GM19372 (cell line): ENCODE data around the gene CDCP1.

Experiments used
- ATAC-seq: cut with Tn5 transposase; IDR thresholded peaks from one replicate; pipeline ENCODE4 v1.9.1; 2021; ENCODE audit warnings: mild to moderate bottlenecking, low read depth, moderate library complexity; ENCODE audit not compliant: unreplicated experiment

Gene CDCP1

GRCh38 chr3:45139372-45140140, 6.6 kb downstream of the CDCP1 start:
- no peak for ATAC-seq

GRCh38 chr3:45137656-45138181, 8.5 kb downstream of the CDCP1 start:
- no peak for ATAC-seq

GRCh38 chr3:45135959-45136358, 10.2 kb downstream of the CDCP1 start:
- no peak for ATAC-seq

- no peak for ATAC-seq
These were observed 11.2 kb downstream of the CDCP1 start for GRCh38 chr3:45134758-45135521.

- ATAC-seq: no peak
These were observed 13.5 kb downstream of the CDCP1 start for GRCh38 chr3:45132568-45133211.

- no peak for ATAC-seq
These were observed 15.0 kb downstream of the CDCP1 start for GRCh38 chr3:45131201-45131600.

- ATAC-seq: no peak
These were observed 15.7 kb downstream of the CDCP1 start for GRCh38 chr3:45130476-45130875.

- no peak for ATAC-seq
These were observed 17.2 kb downstream of the CDCP1 start for GRCh38 chr3:45128950-45129349.

- no peak for ATAC-seq
These were observed 18.9 kb downstream of the CDCP1 start for GRCh38 chr3:45127130-45127822.

GRCh38 chr3:45126730-45127129, 19.4 kb downstream of the CDCP1 start:
- ATAC-seq: no peak

- no peak for ATAC-seq
These were observed 20.6 kb downstream of the CDCP1 start for GRCh38 chr3:45125550-45126026.

GRCh38 chr3:45124956-45125355, 21.2 kb downstream of the CDCP1 start:
- no peak for ATAC-seq

- no peak for ATAC-seq
These were observed 21.8 kb downstream of the CDCP1 start for GRCh38 chr3:45124352-45124751.

GRCh38 chr3:45123581-45124269, 22.5 kb downstream of the CDCP1 start:
- no peak for ATAC-seq

- no peak for ATAC-seq
These were observed 23.1 kb downstream of the CDCP1 start for GRCh38 chr3:45123030-45123429.

GRCh38 chr3:45120359-45121158, 25.6 kb downstream of the CDCP1 start:
- no peak for ATAC-seq

- no peak for ATAC-seq
These were observed 26.3 kb downstream of the CDCP1 start for GRCh38 chr3:45119824-45120358.

- no peak for ATAC-seq
These were observed 26.8 kb downstream of the CDCP1 start for GRCh38 chr3:45119376-45119775.

GRCh38 chr3:45118615-45119071, 27.5 kb downstream of the CDCP1 start:
- ATAC-seq: no peak
